Gastrocnemius medialis (tissue), 4 donors: ENCODE data around the gene OR4P4.

Experiments
- CTCF ChIP-seq, 5 experiments: fragments of 450-650 bp in 3 of 5; fragments of 200-600 bp in 2 of 5; sonication (generic) in 2 of 5; IDR thresholded peaks in 4 of 5; conservative IDR thresholded peaks in 1 of 5; 1 replicate in 4 of 5; 2 replicates in 1 of 5; pipeline ENCODE4 v1.5.1; 2016 to 2019; ENCODE audit warnings: antibody characterized with exemption in 5 of 5, mild to moderate bottlenecking in 3 of 5, moderate library complexity in 3 of 5
- POLR2A ChIP-seq, 2 donors: fragments of 450-650 bp; IDR thresholded peaks; one replicate each; pipeline ENCODE4 v1.6.1; 2017; ENCODE audit warnings: antibody characterized with exemption in 2 of 2, mild to moderate bottlenecking in 2 of 2, moderate library complexity in 2 of 2

GRCh38 chr11:55658608-55659007 lies 23.7 kb downstream of the OR4P4 start:
- TF ChIP-seq CTCF (IDR thresholded peaks at IDR 0.05 in 4 of 5, conservative IDR thresholded peaks at IDR 0.05 in 1 of 5) (no peak), POLR2A (IDR thresholded peaks at IDR 0.05) (no peak)
